Epithelial cell of proximal tubule (primary cell): ENCODE results near the gene KIAA1671. TPM values are rescaled to one million over a fixed set of nuclear protein-coding genes. Genes with fewer than 3 reads are reported as not detected.
A peak's percentile ranks its signal among the peaks of the same experiment; 100 is the strongest.

ENCODE experiments used
- DNase-seq: peaks from one replicate; pipeline ENCODE4 v3.0.0-alpha.2; 2011; ENCODE audit warnings: low read depth
- H3K4me3 ChIP-seq: 2 replicates; pipeline ENCODE4 v1.5.1; 2011; ENCODE audit warnings: low read depth, mild to moderate bottlenecking, low read length
- CTCF ChIP-seq: conservative IDR thresholded peaks from 2 replicates; pipeline ENCODE4 v1.5.1; 2012; ENCODE audit warnings: low read depth, mild to moderate bottlenecking, low read length
- total RNA-seq: library from RNA; depleted of rRNA; stranded (reverse); fragments of >200 nt; gene quantifications from 2 replicates; pipeline ENCODE4 v1.2.3, GENCODE V29; 2015

KIAA1671 gene
- total RNA-seq, 1 donor from 2014 or later: 14.1 TPM

- no peak for TF ChIP-seq CTCF
- DNase-seq: no peak
- no peak overlapping the region for H3K4me3 ChIP-seq
Measured at GRCh38 chr22:24928322-24928721, 24.2 kb upstream of the KIAA1671 start.

- DNase-seq: no peak
- TF ChIP-seq CTCF: no peak
Measured at GRCh38 chr22:24930678-24931077, 21.8 kb upstream of the KIAA1671 start.

GRCh38 chr22:24935771-24936483 is 16.6 kb upstream of the KIAA1671 start:
- DNase-seq: no peak
- no peak overlapping the region for H3K4me3 ChIP-seq
- TF ChIP-seq CTCF: no peak

More at GRCh38 chr22:24930678-24931077, 21.8 kb upstream of the KIAA1671 start:
- H3K4me3 ChIP-seq: no peak overlapping the region

GRCh38 chr22:24937114-24937513 is 15.4 kb upstream of the KIAA1671 start:
- TF ChIP-seq CTCF: peak; percentile 63
- H3K4me3 ChIP-seq: no peak overlapping the region
- no peak for DNase-seq

GRCh38 chr22:24938741-24939341 is 13.7 kb upstream of the KIAA1671 start:
- TF ChIP-seq CTCF: peak; percentile 84

GRCh38 chr22:24942301-24942700 is 10.2 kb upstream of the KIAA1671 start:
- no peak overlapping the region for H3K4me3 ChIP-seq
- TF ChIP-seq CTCF: no peak
- DNase-seq: no peak

More at GRCh38 chr22:24938741-24939341, 13.7 kb upstream of the KIAA1671 start:
- H3K4me3 ChIP-seq: no peak overlapping the region
- DNase-seq: no peak
